ENCODE measurements around the gene GFAP.
A peak's percentile ranks its signal among the peaks of the same experiment; 100 is the strongest.
"Not testable (repeated sequence)": the region's sequence is repeated elsewhere in the genome, so short reads cannot be mapped to it uniquely, and the experiment has no call there.

Gene GFAP

GRCh38 chr17:44915321-44915726 is at the start of gene GFAP:
Gene GFAP (minus strand): TSS chr17:44915500. CDS start chr17:44915486, 14 bp downstream.
- DNase-seq = no peak
- in situ Hi-C loops (cut with MboI; ENCODE audit: low pct_unique_long_range_greater_than_20kb, low sequenced_read_pairs) = loop anchor here (25.0 kb wide), 2 partner anchors 97 to 197 kb away; no protein-coding TSS in a partner anchor

DNA sequence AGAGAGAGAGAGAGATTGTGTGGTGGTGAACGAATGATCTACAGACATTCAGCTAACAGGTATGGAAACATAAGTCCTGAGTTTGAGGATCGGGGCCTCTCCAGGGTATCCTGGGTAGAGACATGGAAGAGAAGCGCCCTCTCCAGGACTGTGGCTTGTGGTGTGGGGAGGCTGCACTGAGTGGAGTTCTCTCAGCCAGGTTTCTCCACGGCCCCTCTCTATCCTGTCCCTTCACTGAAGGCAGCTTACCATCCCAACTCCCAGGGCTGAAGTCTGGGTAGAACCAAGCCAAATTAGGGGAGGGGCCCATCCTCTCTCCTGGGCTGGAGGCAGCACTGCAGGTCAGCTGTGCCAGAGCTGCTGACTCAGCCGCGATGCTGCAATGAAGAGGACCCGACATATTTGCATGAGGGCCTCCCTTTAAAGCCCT is 46.6 kb upstream of the GFAP start:
- DNase-seq = no peak
- in situ Hi-C loops (cut with MboI; ENCODE audit: low pct_unique_long_range_greater_than_20kb, low sequenced_read_pairs) = no loop called here

DNA sequence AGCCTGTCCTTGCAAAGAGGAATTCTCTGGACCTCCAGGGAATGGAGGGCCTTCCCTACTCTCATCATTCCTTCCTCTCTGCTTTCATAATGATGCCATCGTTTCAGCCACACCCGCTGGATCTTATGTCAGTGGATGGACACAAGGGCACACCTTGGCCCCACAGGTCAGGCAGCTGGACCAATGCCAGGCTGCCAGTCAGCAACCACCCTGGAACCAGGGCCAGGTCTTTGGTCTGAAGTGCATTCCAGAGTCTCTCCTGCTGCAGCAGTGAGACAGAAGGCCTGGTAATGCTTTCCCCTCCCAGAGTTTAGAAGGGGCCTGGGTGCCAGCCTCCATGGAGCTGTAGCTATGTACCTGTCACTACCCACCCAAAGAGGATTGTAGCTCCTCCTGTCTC is 45.4 kb upstream of the GFAP start:
- in situ Hi-C loops (cut with MboI; ENCODE audit: low pct_unique_long_range_greater_than_20kb, low sequenced_read_pairs) = no loop called here

GRCh38 chr17:44959821-44960531 is 44.7 kb upstream of the GFAP start:
- in situ Hi-C loops (cut with MboI; ENCODE audit: low pct_unique_long_range_greater_than_20kb, low sequenced_read_pairs) = no loop called here

More for the DNA sequence above, 45.4 kb upstream of the GFAP start:
- no peak for DNase-seq

DNA sequence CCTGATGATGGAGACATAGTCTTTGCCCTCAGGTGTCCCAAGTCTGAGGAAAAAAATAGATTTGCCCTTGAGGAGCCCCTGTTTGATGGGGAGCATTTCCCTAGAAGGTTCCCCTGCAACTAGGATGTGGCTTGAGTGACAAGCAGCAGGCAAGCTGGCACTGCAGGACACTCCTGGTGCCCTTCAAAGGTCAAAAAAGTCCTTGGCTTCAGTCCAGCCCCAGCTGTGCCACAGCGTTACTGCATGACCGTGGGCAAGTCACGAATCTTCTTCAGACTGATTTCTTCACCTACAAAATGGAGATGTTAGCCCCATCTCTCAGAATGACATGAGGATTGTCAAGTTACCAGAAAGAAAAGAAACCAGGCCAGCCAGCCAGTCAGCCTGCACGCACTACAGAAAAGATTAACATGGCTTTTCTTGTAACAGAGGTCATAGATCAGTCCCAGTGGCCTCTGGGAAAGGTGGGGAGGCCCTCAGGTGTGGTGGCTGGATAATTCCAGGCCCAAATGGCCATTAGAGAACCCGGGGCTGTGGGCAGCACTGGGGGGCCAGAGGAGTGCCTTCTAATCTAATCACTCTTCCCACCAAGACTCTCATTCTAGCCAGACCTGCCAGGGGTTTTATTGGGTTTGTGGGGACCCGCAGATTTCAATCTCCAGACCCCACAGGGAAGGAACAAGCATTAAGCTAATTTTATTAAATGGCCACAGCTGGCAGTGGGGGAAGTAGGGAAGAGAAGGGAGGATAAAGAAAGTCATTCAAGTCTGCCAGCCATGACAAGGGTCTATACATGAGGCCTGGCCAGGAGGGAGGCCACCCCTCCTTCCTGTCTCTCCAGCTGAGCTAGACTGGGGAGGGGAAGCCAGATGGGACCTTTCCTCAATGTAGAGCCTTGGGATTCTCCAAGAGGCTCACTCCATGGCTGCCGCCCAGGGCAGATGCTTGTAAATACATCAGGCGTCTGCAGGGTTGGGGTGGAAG is 42.0 kb upstream of the GFAP start:
- in situ Hi-C loops (cut with MboI; ENCODE audit: low pct_unique_long_range_greater_than_20kb, low sequenced_read_pairs) = no loop called here
- no peak for DNase-seq

More at GRCh38 chr17:44959821-44960531, 44.7 kb upstream of the GFAP start:
- DNase-seq = no peak

- no peak for DNase-seq
- in situ Hi-C loops (cut with MboI; ENCODE audit: low pct_unique_long_range_greater_than_20kb, low sequenced_read_pairs) = no loop called here
These were observed 40.5 kb upstream of the GFAP start for GRCh38 chr17:44955674-44956425.

DNA sequence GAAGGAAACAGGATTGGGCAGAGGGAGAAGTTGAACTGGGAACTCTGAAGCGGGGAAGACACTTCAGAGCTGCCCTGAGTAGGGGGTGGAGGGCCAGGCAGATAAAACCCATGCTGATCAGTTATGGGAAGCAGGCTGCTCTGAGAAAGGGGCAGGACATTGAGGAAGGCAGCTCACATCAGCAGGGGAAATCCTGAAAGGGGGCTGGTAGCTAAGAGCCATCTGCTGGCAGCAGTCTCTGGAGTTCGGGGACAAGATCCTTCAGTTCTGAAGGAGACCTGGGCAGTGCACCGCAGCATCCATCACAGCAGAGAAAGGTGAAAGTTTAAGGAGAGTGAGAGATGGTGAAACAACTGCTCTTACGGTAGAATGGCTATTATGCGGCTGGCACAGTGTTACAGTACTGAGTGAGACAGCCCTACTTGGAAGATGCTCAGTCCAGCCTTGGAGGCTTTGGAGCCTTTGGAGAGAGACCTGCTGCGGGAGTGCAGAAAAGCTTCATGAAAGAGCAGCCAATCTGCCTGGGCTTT is 37.7 kb upstream of the GFAP start:
- in situ Hi-C loops (cut with MboI; ENCODE audit: low pct_unique_long_range_greater_than_20kb, low sequenced_read_pairs) = no loop called here
- DNase-seq = no peak

GRCh38 chr17:44948315-44948795 is 33.1 kb upstream of the GFAP start:
- in situ Hi-C loops (cut with MboI; ENCODE audit: low pct_unique_long_range_greater_than_20kb, low sequenced_read_pairs) = no loop called here
- DNase-seq = no peak

DNA sequence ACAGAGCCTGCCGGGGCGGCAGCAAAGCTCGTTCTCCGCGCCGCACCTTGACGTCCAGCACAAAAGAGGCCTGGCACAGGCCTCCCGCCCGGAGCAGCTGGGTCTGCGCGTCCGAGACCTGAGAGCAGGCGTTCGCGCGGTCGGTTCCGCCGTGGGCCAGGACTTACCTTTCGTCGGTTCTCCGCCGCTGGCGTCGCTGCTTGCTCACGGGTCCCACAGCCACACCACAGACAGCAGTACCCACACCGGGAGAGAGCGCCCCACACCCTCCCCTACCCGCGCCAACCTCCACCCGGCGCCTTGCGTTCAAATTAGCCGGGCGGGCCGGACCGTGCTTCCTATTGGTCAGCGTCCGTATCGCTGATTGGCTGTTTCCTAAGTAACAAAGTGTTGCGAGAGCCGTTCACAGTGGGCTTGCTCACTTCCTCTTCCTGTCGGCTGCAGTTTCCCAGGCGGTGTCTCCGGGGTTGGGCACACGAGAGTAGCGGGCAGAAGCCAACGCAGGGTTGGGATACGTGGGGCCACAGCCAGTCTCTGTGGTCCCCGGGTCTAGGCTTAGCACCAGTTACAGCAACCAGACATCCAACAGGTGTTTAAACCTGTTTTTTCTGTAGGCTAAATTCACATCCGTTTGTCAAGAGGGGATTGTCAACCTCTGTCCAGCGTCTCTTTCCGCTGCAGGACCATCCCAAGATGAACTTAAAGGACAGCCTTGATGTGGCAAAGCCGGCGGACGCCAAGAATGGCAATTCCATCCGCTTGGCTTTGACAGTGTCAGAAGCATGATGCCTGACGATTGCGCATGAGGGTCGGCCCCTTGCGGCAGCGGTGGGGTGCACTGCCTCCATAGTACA is 32.4 kb upstream of the GFAP start, which contains the start of gene KIF18B:
TSS of gene KIF18B (minus strand) at position 313 of the 854 bp plus-strand sequence. CDS start 11,429 bp downstream, outside the sequence.
- peak; percentile 97 for DNase-seq

GRCh38 chr17:44945652-44946051 is 30.4 kb upstream of the GFAP start:
- DNase-seq; in situ Hi-C loops (cut with MboI; ENCODE audit: low pct_unique_long_range_greater_than_20kb, low sequenced_read_pairs): not testable (repeated sequence)

More for the DNA sequence above, 32.4 kb upstream of the GFAP start, which contains the start of gene KIF18B:
- in situ Hi-C loops (cut with MboI; ENCODE audit: low pct_unique_long_range_greater_than_20kb, low sequenced_read_pairs) = no loop called here

DNA sequence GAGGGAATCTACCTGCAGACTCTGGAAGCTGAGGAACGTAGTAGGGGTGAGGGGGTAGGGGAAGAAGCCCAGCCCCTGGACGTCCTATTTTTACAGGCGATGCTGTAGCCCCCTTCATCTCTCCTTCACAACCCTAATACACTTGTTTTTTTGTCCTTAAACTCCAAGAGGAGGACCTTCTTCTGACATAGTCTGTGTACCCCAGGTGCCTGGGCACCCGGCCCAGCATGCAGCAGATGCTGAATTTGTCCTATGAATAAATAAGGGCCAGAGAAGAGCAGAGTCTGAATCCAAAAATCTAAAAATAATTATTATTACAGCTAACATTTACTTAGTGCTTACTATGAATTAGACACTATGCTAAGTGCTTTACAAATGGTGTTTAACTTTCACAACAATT is 27.2 kb upstream of the GFAP start:
- in situ Hi-C loops (cut with MboI; ENCODE audit: low pct_unique_long_range_greater_than_20kb, low sequenced_read_pairs) = no loop called here
- DNase-seq = no peak

DNA sequence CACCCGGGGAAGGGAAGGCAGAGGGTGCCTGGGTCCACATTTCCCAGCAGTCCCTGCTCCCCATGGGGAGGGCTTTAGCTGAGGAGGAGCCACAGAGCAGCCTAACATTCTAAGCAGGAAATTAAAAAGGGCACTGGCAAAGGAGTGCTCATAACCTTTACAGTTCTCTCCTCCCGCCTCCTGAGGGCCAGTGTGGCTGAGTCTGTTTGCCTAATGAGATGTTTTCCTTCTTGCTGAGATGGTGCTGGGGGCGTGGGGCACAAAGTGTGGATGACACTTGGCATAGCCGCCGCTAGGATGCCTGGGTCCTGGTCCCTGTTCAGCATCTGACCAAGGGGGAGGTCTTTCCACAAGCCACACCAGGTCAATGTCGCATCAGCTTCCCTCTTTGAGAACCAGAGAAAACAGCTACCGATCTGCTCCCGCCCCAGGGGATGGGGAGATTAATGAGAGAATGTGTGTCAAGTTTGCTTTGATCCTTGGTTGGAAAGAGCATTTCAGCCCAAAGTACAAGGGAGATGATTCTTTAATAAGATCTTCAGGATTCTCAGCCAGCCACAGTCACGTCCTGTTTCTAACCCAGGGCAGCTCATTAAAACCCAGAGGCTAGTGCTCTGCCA is 26.5 kb upstream of the GFAP start:
- no peak for DNase-seq
- in situ Hi-C loops (cut with MboI; ENCODE audit: low pct_unique_long_range_greater_than_20kb, low sequenced_read_pairs) = no loop called here

DNA sequence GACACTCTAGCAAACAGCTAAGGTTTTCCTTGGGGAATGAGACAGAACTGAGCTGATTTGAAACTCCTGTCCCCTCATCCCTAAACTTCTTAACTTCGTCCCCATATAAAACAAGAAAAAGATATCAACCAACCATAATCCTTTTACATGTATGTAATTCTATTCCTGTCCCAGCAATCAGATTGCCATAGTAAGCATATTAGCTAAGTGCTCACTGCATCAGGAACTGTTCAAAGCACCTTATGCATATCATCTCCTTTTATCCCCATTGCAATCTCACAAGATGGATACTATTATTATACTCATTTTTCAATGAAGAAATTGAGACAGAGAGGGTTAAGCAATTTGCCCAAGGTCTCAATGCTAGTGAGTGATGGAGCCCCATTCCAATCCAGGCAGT is 25.5 kb upstream of the GFAP start:
- in situ Hi-C loops (cut with MboI; ENCODE audit: low pct_unique_long_range_greater_than_20kb, low sequenced_read_pairs) = no loop called here
- DNase-seq = no peak

- in situ Hi-C loops (cut with MboI; ENCODE audit: low pct_unique_long_range_greater_than_20kb, low sequenced_read_pairs) = no loop called here
- DNase-seq = no peak
These were observed 25.0 kb upstream of the GFAP start for GRCh38 chr17:44940317-44940716.

GRCh38 chr17:44935116-44935515 is 19.8 kb upstream of the GFAP start:
- in situ Hi-C loops (cut with MboI; ENCODE audit: low pct_unique_long_range_greater_than_20kb, low sequenced_read_pairs) = no loop called here
- no peak for DNase-seq

- no peak for DNase-seq
- in situ Hi-C loops (cut with MboI; ENCODE audit: low pct_unique_long_range_greater_than_20kb, low sequenced_read_pairs) = no loop called here
These were observed 19.4 kb upstream of the GFAP start for GRCh38 chr17:44934745-44935105.
